WTC11 (cell line): ENCODE data around the gene FBXO21. TPM values are rescaled to one million over a fixed set of nuclear protein-coding genes. Genes with fewer than 3 reads are reported as not detected.

Source experiments
- ATAC-seq: fragments of 200-7000 bp; cut with Tn5 transposase; 2 replicates; pipeline ENCODE4 v1.10.0; 2021; ENCODE audit warnings: mild to moderate bottlenecking, moderate library complexity
- CTCF ChIA-PET: fragments of 300-600 bp; sonication (Branson Sonifier 250); formaldehyde crosslinking; loops from one replicate; lab custom pipeline; 2021; ENCODE audit warnings: antibody characterized with exemption; lab: Charles Lee
- POLR2A ChIA-PET: fragments of 350-600 bp; sonication (Branson Sonifier 250); formaldehyde crosslinking; loops from one replicate; lab custom pipeline; 2021; ENCODE audit warnings: antibody characterized with exemption; lab: Charles Lee
- DNase-seq: peaks from one replicate; pipeline ENCODE4 v3.0.0; 2021; ENCODE audit warnings: low spot score
- H3K27ac Mint-ChIP-seq: 2 replicates; pipeline ENCODE4 v1.8.0; 2021; ENCODE audit warnings: mixed read lengths
- H3K27me3 Mint-ChIP-seq: 2 replicates; pipeline ENCODE4 v1.8.0; 2021; ENCODE audit warnings: low read depth, mild to moderate bottlenecking, moderate library complexity, mixed read lengths
- H3K36me3 Mint-ChIP-seq: 2 replicates; pipeline ENCODE4 v1.8.0; 2021; ENCODE audit warnings: mixed read lengths
- H3K4me1 Mint-ChIP-seq: 2 replicates; pipeline ENCODE4 v1.8.0; 2022; ENCODE audit warnings: mixed read lengths
- H3K4me3 Mint-ChIP-seq: 2 replicates; pipeline ENCODE4 v1.8.0; 2021; ENCODE audit warnings: mild to moderate bottlenecking, moderate library complexity, mixed read lengths
- H3K9me3 Mint-ChIP-seq: 2 replicates; pipeline ENCODE4 v1.8.0; 2021; ENCODE audit warnings: mixed read lengths
- CBFB ChIP-seq: sonication (generic); formaldehyde crosslinking; IDR thresholded peaks from 2 replicates; pipeline ENCODE4 v1.8.1; 2022; ENCODE audit warnings: mild to moderate bottlenecking, low read depth, missing genetic modification reagents
- CREM ChIP-seq: sonication (generic); formaldehyde crosslinking; IDR thresholded peaks from 2 replicates; pipeline ENCODE4 v1.8.1; 2022; ENCODE audit warnings: mild to moderate bottlenecking, missing genetic modification reagents, moderate library complexity
- EMX1 ChIP-seq: fragments of 250-450 bp; sonication (Bioruptor Pico); IDR thresholded peaks from 2 replicates; pipeline ENCODE4 v1.8.0; 2021; ENCODE audit warnings: mild to moderate bottlenecking
- ETV6 ChIP-seq: sonication (generic); formaldehyde crosslinking; IDR thresholded peaks from 2 replicates; pipeline ENCODE4 v1.8.1; 2022; ENCODE audit warnings: mild to moderate bottlenecking, missing genetic modification reagents
- FOXP1 ChIP-seq: sonication (generic); formaldehyde crosslinking; IDR thresholded peaks from 2 replicates; pipeline ENCODE4 v1.8.0; 2022; ENCODE audit warnings: missing genetic modification reagents, mild to moderate bottlenecking, moderate library complexity, borderline replicate concordance
- JAZF1 ChIP-seq: fragments of 250-450 bp; sonication (Bioruptor Pico); IDR thresholded peaks from 2 replicates; pipeline ENCODE4 v1.9.0; 2021; ENCODE audit warnings: moderate library complexity, mild to moderate bottlenecking, inconsistent platforms
- NFATC4 ChIP-seq: fragments of 250-450 bp; sonication (Bioruptor Pico); IDR thresholded peaks from 2 replicates; pipeline ENCODE4 v1.9.0; 2021; ENCODE audit warnings: mild to moderate bottlenecking
- NR1H2 ChIP-seq: sonication (generic); formaldehyde crosslinking; IDR thresholded peaks from 2 replicates; pipeline ENCODE4 v1.9.0; 2021; ENCODE audit warnings: mild to moderate bottlenecking, moderate library complexity, missing genetic modification reagents
- PRRX2 ChIP-seq: fragments of 250-450 bp; sonication (Bioruptor Pico); IDR thresholded peaks from 2 replicates; pipeline ENCODE4 v1.8.0; 2021; ENCODE audit warnings: mild to moderate bottlenecking
- RELA ChIP-seq: sonication (generic); formaldehyde crosslinking; IDR thresholded peaks from 2 replicates; pipeline ENCODE4 v1.8.1; 2022; ENCODE audit warnings: missing genetic modification reagents, mild to moderate bottlenecking, borderline replicate concordance
- SMAD4 ChIP-seq: sonication (generic); formaldehyde crosslinking; IDR thresholded peaks from 2 replicates; pipeline ENCODE4 v1.8.0; 2022; ENCODE audit warnings: mild to moderate bottlenecking, missing genetic modification reagents
- SOX15 ChIP-seq: fragments of 250-450 bp; sonication (Bioruptor Pico); IDR thresholded peaks from 2 replicates; pipeline ENCODE4 v1.9.0; 2021; ENCODE audit warnings: mild to moderate bottlenecking
- TEAD1 ChIP-seq: sonication (generic); formaldehyde crosslinking; IDR thresholded peaks from 2 replicates; pipeline ENCODE4 v1.8.0; 2022; ENCODE audit warnings: mild to moderate bottlenecking, missing genetic modification reagents
- ZNF121 ChIP-seq: sonication (generic); formaldehyde crosslinking; IDR thresholded peaks from 2 replicates; pipeline ENCODE4 v1.8.0; 2023; ENCODE audit warnings: missing genetic modification reagents
- ZNF416 ChIP-seq: fragments of 250-450 bp; sonication (Bioruptor Pico); IDR thresholded peaks from 2 replicates; pipeline ENCODE4 v1.9.0; 2021; ENCODE audit warnings: mild to moderate bottlenecking, inconsistent platforms
- total RNA-seq: library from RNA; stranded (reverse); gene quantifications from 3 replicates; pipeline ENCODE4 v1.2.3, GENCODE V29; 2021
- TF ChIP-seq, protein P1 (sequence below): sonication (generic); formaldehyde crosslinking; IDR thresholded peaks from 2 replicates; pipeline ENCODE4 v1.8.0; 2023; ENCODE audit warnings: missing genetic modification reagents, mild to moderate bottlenecking, borderline replicate concordance
- TF ChIP-seq, protein P2 (sequence below): sonication (generic); formaldehyde crosslinking; IDR thresholded peaks from 2 replicates; pipeline ENCODE4 v1.8.0; 2022; ENCODE audit warnings: mild to moderate bottlenecking, missing genetic modification reagents
- TF ChIP-seq, protein P3 (sequence below): sonication (generic); formaldehyde crosslinking; conservative IDR thresholded peaks from 2 replicates; pipeline ENCODE4 v1.8.1; 2023; ENCODE audit warnings: mild to moderate bottlenecking, low read depth, missing genetic modification reagents, moderate library complexity
- TF ChIP-seq, protein P4 (sequence below): sonication (generic); formaldehyde crosslinking; IDR thresholded peaks from 2 replicates; pipeline ENCODE4 v1.8.1; 2023; ENCODE audit warnings: mild to moderate bottlenecking, missing genetic modification reagents
- TF ChIP-seq, protein P5 (sequence below): sonication (generic); formaldehyde crosslinking; IDR thresholded peaks from 2 replicates; pipeline ENCODE4 v1.8.0; 2022; ENCODE audit warnings: mild to moderate bottlenecking, missing genetic modification reagents
- TF ChIP-seq, protein P6 (sequence below): sonication (generic); formaldehyde crosslinking; IDR thresholded peaks from 2 replicates; pipeline ENCODE4 v1.8.1; 2023; ENCODE audit warnings: mild to moderate bottlenecking, missing genetic modification reagents, moderate library complexity
- TF ChIP-seq, protein P7 (sequence below): fragments of 250-450 bp; sonication (Bioruptor Pico); conservative IDR thresholded peaks from 2 replicates; pipeline ENCODE4 v1.9.0; 2021; ENCODE audit warnings: mild to moderate bottlenecking
- TF ChIP-seq, protein P8 (sequence below): fragments of 250-450 bp; sonication (Bioruptor Pico); IDR thresholded peaks from 2 replicates; pipeline ENCODE4 v1.9.0; 2021; ENCODE audit warnings: mild to moderate bottlenecking

The FBXO21 gene
- total RNA-seq, 1 experiment from 2014 or later = 60.3 TPM

DNA sequence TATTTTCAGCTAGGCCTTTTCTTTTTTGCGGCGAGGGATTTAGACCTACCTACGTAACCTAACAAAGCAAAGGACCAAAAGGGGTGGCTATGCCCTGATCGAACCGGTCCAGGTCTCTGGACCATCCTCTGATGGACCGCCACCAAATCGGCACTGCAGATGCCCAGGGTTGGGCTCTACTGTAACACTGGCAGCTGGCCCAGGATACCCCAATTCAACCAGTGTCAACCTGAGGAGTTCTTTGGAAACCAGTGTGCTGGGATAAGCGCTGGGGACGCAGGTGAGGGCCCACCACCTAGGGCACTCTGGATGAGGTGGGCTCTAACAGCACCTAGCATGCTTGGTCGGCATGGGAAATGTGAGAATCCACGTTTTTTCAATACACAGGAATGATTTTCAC, 32.2 kb downstream of the FBXO21 start (continued):
- TF ChIP-seq, protein P1, sequence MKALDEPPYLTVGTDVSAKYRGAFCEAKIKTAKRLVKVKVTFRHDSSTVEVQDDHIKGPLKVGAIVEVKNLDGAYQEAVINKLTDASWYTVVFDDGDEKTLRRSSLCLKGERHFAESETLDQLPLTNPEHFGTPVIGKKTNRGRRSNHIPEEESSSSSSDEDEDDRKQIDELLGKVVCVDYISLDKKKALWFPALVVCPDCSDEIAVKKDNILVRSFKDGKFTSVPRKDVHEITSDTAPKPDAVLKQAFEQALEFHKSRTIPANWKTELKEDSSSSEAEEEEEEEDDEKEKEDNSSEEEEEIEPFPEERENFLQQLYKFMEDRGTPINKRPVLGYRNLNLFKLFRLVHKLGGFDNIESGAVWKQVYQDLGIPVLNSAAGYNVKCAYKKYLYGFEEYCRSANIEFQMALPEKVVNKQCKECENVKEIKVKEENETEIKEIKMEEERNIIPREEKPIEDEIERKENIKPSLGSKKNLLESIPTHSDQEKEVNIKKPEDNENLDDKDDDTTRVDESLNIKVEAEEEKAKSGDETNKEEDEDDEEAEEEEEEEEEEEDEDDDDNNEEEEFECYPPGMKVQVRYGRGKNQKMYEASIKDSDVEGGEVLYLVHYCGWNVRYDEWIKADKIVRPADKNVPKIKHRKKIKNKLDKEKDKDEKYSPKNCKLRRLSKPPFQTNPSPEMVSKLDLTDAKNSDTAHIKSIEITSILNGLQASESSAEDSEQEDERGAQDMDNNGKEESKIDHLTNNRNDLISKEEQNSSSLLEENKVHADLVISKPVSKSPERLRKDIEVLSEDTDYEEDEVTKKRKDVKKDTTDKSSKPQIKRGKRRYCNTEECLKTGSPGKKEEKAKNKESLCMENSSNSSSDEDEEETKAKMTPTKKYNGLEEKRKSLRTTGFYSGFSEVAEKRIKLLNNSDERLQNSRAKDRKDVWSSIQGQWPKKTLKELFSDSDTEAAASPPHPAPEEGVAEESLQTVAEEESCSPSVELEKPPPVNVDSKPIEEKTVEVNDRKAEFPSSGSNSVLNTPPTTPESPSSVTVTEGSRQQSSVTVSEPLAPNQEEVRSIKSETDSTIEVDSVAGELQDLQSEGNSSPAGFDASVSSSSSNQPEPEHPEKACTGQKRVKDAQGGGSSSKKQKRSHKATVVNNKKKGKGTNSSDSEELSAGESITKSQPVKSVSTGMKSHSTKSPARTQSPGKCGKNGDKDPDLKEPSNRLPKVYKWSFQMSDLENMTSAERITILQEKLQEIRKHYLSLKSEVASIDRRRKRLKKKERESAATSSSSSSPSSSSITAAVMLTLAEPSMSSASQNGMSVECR (CRISPR knock-in tag) = no peak
- no peak for TF ChIP-seq CREM (CRISPR knock-in tag)
- TF ChIP-seq SOX15 (CRISPR knock-in tag) = no peak
- TF ChIP-seq RELA (CRISPR knock-in tag) = no peak

DNA sequence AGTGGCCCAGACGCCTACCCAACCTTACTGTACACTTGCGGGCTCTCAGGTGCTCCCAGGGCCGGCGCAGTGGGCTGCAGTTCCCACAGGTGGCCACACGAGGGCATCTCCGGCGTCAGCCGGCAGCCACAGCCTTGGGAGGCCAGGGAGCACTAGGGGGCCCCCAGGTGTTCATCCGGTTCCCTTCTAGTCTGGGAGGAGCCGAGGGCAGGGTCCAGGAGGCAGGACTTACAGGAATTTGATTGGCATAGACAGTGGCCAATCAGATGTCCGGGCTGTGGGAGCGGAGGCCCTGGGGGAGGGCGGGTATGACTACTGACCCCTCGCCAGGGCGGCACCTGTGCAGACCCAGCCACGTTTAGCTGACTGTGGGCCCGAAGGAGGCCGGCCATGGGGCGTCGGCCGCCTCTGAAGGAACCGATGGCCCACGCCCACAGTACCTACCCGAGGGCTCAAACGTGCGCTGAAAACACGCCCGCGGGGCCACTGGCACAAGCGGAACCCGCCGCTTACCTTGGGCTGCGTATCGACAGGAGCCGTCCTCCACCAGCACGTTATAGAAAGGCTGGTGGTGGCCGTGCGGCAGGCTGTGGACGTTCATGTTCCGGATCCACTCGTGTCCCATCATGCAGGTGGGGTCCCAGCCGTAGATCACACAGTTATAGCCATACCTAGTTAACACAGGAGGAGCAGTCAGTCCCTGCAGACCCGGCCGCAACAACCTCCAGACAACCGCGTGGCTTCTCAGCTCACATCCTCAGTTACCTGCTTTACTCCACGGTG, 34.8 kb downstream of the FBXO21 start:
- Mint-ChIP-seq H3K27ac (peak overlapping the region; percentile 76), H3K27me3 (no peaks in the 10 kb centered on the region), H3K4me3 (no peak overlapping the region), H3K36me3 (peaks cover 62% of the 10 kb centered on the region), H3K9me3 (no peaks in the 10 kb centered on the region), H3K4me1 (peaks cover 22% of the 10 kb centered on the region)
- ChIA-PET CTCF (interaction anchor here (0.5 to 1.0 kb wide), 7 partner anchors 15 to 695 kb away, joined by 3 to 5 read pairs (median 3); no protein-coding TSS in a partner anchor), POLR2A (no interaction called here)
- peak; percentile 98 for ATAC-seq
- DNase-seq = peak; percentile 100
- TF ChIP-seq FOXP1 (CRISPR knock-in tag) (peak; percentile 61; the same call in 1 of the 2 replicates), NFATC4 (CRISPR knock-in tag) (no peak), ZNF121 (CRISPR knock-in tag) (no peak), CBFB (CRISPR knock-in tag) (no peak), EMX1 (CRISPR knock-in tag) (no peak), ZNF416 (CRISPR knock-in tag) (no peak), SMAD4 (no peak), JAZF1 (CRISPR knock-in tag) (no peak), NR1H2 (CRISPR knock-in tag) (no peak), PRRX2 (CRISPR knock-in tag) (no peak), ETV6 (CRISPR knock-in tag) (0 out of 2 replicates have a peak, but pooled peaks have one; percentile 36), TEAD1 (CRISPR knock-in tag) (peak; percentile 24; the same call in 1 of the 2 replicates)
- TF ChIP-seq, protein P2, sequence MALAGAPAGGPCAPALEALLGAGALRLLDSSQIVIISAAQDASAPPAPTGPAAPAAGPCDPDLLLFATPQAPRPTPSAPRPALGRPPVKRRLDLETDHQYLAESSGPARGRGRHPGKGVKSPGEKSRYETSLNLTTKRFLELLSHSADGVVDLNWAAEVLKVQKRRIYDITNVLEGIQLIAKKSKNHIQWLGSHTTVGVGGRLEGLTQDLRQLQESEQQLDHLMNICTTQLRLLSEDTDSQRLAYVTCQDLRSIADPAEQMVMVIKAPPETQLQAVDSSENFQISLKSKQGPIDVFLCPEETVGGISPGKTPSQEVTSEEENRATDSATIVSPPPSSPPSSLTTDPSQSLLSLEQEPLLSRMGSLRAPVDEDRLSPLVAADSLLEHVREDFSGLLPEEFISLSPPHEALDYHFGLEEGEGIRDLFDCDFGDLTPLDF (CRISPR knock-in tag) = no peak
- TF ChIP-seq, protein P3, sequence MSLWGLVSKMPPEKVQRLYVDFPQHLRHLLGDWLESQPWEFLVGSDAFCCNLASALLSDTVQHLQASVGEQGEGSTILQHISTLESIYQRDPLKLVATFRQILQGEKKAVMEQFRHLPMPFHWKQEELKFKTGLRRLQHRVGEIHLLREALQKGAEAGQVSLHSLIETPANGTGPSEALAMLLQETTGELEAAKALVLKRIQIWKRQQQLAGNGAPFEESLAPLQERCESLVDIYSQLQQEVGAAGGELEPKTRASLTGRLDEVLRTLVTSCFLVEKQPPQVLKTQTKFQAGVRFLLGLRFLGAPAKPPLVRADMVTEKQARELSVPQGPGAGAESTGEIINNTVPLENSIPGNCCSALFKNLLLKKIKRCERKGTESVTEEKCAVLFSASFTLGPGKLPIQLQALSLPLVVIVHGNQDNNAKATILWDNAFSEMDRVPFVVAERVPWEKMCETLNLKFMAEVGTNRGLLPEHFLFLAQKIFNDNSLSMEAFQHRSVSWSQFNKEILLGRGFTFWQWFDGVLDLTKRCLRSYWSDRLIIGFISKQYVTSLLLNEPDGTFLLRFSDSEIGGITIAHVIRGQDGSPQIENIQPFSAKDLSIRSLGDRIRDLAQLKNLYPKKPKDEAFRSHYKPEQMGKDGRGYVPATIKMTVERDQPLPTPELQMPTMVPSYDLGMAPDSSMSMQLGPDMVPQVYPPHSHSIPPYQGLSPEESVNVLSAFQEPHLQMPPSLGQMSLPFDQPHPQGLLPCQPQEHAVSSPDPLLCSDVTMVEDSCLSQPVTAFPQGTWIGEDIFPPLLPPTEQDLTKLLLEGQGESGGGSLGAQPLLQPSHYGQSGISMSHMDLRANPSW (CRISPR knock-in tag) = no peak
- TF ChIP-seq, protein P4, sequence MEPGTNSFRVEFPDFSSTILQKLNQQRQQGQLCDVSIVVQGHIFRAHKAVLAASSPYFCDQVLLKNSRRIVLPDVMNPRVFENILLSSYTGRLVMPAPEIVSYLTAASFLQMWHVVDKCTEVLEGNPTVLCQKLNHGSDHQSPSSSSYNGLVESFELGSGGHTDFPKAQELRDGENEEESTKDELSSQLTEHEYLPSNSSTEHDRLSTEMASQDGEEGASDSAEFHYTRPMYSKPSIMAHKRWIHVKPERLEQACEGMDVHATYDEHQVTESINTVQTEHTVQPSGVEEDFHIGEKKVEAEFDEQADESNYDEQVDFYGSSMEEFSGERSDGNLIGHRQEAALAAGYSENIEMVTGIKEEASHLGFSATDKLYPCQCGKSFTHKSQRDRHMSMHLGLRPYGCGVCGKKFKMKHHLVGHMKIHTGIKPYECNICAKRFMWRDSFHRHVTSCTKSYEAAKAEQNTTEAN = no peak
- TF ChIP-seq, protein P5, sequence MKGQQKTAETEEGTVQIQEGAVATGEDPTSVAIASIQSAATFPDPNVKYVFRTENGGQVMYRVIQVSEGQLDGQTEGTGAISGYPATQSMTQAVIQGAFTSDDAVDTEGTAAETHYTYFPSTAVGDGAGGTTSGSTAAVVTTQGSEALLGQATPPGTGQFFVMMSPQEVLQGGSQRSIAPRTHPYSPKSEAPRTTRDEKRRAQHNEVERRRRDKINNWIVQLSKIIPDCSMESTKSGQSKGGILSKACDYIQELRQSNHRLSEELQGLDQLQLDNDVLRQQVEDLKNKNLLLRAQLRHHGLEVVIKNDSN (CRISPR knock-in tag) = no peak
- TF ChIP-seq, protein P6, sequence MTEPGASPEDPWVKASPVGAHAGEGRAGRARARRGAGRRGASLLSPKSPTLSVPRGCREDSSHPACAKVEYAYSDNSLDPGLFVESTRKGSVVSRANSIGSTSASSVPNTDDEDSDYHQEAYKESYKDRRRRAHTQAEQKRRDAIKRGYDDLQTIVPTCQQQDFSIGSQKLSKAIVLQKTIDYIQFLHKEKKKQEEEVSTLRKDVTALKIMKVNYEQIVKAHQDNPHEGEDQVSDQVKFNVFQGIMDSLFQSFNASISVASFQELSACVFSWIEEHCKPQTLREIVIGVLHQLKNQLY = no peak
- TF ChIP-seq, protein P7, sequence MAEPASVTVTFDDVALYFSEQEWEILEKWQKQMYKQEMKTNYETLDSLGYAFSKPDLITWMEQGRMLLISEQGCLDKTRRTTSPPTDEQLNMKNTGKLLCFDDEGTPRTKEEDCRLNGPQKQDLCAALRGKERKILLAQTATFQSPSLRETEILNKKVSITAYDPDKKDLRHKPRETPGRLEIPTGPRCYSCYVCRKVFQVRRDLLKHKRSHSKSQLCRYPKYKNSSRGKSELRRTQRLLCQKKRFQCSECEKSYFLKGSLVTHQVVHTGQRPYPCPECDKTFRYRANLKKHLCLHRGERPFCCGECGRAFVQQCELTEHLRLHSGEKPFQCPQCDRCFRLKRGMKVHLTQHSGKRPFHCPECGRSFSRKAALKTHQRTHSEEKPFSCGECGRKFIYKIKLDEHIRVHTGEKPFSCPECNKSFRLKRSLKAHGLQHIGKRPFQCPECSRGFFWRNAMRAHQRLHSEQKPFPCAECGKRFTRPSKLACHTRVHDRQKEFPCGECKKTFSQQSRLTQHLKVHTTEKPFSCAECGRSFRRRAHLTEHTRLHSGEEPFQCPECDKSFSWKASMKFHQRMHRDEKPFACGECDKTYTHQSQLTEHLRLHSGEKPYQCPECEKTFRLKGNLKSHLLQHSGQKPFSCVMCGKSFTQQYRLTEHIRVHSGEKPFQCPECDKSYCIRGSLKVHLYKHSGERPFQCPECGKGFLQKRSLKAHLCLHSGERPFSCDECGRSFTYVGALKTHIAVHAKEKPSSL (CRISPR knock-in tag) = no peak
- TF ChIP-seq, protein P8, sequence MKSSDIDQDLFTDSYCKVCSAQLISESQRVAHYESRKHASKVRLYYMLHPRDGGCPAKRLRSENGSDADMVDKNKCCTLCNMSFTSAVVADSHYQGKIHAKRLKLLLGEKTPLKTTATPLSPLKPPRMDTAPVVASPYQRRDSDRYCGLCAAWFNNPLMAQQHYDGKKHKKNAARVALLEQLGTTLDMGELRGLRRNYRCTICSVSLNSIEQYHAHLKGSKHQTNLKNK (CRISPR knock-in tag) = no peak
